GM04503 (cell line): ENCODE data around the gene TSHZ2.

Experiments used
- DNase-seq: peaks from one replicate; pipeline ENCODE4 v3.0.0-alpha.2; 2012; ENCODE audit warnings: low read depth

TSHZ2 gene

DNA sequence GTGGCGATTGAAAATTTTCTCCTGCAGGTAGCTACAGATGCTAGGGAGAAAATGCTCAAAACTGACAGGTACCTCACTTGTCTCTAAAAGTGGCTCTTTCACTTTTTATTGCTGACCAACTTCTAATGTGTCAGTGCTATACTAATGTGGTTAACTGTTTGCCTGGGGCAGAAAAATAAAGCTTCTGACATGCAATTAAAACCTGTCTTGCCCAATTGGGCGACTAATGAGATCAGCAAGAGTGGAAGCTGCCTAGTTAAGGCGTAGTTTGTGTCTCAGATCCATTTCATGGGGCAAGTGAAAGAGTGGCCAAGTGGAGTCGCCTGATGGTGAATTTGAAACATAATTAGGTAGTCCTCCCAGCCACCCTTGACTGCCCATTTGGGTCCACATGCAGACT lies 193.3 kb downstream of the TSHZ2 start:
- DNase-seq: no peak

DNA sequence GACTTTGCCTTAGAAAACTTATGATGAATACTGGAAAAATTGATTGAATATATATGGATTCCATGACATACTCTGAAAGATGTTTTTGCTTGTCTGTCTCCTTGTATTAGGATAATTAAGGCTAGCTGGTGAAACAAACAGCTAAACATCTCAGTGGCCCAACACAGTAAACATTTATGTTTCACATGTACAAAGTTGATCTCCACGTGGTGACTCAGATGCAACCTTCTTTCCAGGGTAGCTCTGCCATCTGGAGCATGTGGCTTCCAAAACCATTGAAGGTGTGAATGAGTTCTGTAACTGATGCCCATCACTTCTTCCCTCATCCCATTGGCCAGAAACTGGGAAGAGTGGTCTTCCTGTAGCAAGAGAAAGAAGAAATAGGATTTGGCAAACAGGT lies 196.3 kb downstream of the TSHZ2 start:
- no peak for DNase-seq

DNA sequence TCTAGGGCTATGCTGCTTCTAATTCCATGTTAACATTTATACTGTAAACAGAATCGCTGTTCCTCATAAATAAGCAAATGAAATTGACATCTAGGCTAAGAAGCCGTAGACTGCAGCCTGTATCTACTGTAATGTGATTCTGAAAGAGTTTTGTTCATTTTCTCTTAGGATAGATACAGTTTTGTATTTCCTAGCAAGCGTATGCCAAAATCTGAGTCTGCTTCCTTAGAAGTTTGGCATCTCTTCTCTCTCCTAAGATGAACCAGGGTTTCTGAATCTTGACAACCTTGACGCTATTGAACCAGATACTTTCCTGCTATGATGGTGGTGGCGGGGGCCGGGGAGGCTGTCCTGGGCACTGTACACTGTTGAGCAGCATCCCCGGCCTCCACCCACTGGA lies 198.0 kb downstream of the TSHZ2 start:
- DNase-seq: no peak

DNA sequence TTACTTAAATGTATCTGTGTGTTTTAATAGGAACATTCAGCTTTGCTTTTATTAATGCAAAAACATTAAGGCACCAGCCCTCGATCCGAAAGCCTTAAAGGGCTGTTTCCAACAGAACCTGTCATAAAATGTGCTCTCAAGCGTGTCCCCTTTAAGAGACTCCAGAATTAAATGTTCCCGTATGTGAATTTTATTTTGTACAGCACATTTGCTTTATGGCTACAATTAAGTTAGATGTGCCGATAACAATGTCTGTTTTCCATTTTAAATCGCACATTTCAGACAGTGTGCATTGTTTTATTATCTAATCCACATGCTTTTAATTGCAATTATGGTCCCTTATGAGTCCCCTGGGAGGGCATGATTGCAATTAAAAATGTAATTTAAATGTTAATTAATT lies 198.9 kb downstream of the TSHZ2 start:
- no peak for DNase-seq

DNA sequence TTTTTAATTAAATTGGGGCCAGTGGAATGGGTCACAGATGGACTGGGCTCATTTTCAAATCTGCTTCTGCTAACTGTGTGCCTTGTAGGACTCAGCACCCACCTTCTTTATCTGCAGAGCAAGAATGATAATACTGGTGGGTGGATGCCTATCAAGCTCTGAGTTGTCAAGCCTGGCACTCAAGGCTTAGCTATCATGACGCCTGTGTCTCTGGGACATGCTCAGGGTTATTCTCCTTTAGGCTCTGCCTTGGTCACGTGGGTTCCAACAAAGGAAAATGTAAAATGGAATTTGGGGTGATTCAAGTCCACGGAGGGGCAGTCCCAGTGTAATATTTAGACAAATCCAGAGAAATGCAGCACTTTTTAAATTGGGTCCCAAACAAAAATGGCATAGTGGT lies 202.3 kb downstream of the TSHZ2 start:
- DNase-seq: no peak

DNA sequence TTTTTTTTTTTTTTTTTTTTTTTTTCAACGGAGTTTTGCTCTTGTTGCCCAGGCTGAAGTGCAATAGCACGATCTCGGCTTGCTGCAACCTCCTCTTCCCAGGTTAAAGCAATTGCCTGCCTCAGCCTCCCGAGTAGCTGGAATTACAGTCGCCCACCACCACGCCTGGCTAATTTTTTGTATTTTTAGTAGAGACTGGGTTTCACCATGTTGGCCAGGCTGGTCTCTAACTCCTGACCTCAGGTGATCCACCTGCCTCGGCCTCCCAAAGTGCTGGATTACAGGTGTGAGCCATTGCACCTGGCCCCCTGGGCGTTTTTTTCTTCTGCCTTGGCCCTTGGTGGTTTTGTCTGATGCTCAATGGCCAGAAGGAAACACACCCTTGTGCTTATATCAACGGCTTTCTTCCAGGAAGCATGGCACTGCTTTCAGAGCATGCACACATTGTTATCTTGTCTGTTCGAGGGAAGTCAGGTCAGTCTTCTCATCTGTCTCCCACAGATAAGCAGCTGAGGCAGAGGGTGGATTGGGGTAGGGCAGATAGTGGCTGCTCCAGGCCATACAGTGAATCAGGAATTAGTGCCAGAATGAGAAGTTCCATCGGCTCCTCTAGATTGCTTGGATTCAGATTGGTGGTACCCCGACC lies 203.1 kb downstream of the TSHZ2 start:
- DNase-seq: no peak

DNA sequence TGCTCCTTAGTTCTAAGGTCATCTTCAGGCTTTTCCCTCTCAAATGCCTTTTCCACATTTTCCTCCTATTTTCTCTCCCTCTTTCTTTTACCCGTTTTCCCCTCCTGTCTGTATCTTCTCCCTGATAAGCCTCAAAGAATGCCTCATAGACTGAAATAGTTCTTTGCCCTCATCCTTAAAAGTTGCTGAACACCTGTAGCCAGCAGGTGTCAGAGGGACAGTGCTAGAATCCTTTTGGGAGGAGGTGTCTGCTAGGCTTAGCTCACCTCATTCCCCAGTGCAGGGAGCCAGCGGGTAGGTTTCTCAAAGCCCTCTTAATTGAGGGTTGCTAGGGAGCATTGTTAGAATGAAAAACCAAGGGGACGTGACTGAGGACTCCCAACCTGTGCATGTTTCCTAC lies 204.0 kb downstream of the TSHZ2 start:
- DNase-seq: no peak

DNA sequence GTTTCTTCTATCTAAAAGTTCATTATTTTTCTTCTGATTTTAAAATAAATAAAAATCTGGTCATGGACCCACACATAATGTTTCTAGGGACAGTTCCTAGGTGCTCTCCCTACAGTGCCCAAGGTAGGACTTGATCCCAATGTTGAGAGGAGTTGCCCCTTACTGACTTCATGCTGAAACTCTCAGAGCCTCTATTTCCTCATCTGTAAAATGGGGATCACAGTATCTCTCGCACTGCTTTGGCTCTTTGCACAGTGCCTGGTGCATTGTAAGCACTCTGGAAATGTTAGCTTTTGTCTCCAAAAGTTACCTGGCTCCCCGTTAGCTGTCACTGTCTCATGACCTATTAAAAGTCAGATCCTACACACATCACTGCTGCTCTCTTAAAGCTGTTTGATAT lies 205.5 kb downstream of the TSHZ2 start:
- no peak for DNase-seq

DNA sequence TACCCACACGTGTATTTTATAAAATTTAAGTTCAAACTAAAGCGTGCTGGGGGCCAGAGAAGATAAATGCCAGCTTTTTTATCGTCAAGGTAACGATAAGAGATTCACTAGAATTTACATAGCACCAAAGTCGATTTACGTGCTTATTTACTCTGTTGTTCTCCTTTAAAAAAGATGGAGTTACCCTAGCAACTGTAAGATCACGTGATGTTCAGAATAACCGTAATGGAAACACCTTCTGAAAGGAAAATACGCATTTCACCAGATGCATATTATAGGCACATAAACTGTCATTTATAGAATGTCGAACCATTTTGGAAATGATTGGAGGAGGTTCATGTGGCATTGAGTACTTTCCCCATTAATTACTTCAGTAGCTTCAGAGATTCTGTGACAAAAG lies 207.6 kb downstream of the TSHZ2 start:
- DNase-seq: no peak

DNA sequence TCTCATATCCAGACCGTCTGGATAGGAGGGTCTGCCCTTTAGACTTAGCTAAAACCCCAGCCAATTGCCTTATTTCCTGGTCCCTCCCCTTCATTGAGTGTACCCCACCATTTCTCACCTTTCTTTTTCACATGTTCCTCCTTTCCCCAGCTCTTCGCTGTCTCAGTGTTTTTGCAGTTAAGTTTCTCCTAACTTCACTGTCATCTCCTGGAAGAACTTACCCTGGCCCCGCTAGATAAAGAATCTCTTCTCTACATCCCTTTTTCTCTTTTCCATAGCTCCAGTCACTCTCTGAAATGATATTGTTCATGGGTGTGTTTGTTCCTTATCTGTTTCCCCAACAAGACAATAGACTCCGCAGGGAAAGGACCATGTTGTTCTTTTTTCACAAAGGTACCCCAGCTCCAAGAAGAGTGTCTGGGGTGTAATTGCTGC lies 208.8 kb downstream of the TSHZ2 start:
- DNase-seq: no peak

DNA sequence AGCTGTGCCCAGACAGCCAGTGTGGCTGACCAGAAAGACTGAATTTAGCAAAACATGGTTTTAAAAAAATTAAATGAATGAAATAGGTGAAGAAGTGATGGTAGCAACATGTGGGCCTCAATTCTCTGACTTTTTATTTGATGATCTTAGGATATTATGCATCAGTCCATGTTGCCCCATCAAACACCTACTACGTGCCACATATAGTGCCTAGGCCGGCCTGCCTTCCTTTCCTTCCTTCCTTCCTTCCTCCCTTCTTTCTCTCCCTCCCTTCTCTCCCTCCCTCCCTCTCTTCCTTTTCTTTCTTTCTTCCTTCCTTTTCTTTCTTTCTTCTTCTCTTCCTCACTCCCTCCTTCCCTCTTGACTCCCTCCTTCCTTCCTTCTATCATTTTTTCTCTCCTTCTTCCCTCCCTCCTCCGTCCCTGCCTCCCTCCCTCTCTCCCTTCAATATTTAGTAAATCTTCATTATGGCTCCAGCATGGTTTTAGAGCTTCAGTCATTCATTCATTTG lies 209.8 kb downstream of the TSHZ2 start:
- DNase-seq: no peak

DNA sequence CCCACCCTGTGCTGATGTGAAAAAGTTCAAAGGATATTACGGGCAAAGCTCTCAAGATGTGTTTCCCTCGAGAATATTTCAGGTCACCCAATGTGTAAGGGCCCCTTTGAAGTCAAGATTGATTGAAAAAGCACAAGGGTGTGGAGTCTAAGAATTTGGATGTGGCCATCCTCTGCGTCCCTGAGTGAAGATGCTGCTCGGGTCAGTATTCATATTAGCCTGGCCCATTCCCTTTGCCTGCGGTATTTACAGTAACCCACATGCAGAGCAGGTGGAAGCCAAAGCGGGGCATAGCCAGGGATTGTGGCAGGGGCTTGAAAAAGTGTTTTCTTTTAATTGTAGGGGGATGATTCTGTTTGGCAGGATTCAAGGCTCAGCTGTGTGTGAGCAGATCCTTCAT lies 211.0 kb downstream of the TSHZ2 start:
- DNase-seq: no peak

DNA sequence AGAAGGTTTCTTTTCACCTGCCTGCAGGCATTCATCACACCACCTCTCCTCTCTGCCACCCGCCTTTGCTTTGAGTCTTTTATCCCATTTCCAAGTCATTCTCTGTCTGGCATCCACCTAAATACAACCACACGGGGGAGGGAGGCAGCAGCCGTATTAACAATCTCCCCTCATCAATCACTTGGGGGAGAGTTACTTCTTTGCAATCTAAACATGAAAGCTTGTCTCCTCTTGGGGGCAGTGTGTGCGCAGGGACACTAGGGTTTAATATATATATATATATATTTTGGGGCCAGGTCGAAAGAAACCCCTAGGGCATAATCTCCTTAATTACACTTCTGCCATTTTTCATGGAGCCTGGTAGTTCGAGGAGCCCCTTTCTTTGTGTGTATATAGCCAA lies 214.5 kb downstream of the TSHZ2 start:
- no peak for DNase-seq

DNA sequence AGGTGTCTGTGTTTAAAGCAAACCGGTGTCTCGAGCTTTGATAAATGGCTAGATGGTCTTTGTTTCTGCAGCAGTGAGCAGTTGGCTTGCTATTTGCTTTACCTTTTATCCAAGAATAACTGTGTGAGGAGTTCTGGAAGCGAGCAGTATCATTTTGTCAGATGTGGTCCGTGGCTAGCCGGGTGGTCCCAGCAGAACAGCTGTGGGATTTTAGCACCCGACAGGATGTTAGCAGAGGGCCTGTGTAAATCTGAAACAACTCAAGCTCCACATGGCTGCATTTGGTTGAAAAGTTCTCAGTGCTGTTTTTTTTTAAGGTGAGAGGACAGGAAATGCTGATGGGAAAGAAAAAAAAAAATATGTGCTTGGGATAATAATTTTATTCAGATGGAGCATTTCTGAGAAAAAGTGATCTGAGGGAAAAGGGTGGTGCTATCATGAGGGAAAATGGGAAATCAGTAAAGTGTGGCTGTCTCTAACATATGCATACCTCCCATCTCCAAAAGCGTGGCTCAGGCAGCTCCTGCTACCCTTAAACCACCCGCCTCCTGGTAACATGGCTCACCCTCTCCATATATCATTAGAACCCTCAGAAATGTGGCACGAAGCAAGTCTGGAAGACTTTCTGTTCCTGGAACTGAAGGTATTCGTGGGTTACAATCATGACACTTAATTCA lies 215.4 kb downstream of the TSHZ2 start:
- no peak for DNase-seq

DNA sequence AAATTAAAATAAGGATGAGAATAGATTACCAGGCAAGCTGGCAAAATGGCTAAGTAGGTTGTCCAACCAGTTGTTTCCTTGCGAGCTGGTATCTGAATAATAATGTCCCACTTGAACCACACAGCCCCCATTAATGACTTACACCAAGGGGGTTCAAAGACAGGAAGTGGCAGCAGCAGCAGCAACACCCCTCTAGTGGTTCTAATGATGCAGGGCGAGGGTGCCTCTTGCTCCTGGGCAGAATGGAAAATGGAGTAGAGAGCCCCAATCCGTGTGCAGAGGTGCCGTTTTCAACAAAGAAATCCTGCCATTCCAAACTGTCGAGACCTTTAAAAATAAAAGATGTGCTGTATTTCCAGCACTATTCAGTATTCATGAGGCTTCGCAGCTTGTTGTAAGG lies 218.1 kb downstream of the TSHZ2 start:
- DNase-seq: no peak

DNA sequence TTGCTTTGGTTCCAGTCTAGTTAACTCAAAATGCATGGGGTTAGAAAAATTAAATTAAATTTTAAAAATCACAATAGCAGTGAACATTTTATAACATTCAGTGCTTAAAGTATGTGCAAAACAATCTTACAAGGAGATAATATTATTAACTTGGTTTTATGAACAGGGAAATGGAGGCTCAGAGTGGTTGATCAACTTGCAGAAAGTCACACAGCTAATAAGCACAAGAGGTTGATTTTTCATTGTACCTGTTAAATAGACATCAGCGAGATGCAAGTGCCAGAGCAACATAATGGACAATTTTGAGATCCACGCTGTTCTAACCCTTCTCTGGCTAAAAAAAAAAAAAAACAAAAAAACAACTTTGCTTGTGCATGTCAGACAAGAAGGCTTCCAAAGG lies 219.8 kb downstream of the TSHZ2 start:
- no peak for DNase-seq

DNA sequence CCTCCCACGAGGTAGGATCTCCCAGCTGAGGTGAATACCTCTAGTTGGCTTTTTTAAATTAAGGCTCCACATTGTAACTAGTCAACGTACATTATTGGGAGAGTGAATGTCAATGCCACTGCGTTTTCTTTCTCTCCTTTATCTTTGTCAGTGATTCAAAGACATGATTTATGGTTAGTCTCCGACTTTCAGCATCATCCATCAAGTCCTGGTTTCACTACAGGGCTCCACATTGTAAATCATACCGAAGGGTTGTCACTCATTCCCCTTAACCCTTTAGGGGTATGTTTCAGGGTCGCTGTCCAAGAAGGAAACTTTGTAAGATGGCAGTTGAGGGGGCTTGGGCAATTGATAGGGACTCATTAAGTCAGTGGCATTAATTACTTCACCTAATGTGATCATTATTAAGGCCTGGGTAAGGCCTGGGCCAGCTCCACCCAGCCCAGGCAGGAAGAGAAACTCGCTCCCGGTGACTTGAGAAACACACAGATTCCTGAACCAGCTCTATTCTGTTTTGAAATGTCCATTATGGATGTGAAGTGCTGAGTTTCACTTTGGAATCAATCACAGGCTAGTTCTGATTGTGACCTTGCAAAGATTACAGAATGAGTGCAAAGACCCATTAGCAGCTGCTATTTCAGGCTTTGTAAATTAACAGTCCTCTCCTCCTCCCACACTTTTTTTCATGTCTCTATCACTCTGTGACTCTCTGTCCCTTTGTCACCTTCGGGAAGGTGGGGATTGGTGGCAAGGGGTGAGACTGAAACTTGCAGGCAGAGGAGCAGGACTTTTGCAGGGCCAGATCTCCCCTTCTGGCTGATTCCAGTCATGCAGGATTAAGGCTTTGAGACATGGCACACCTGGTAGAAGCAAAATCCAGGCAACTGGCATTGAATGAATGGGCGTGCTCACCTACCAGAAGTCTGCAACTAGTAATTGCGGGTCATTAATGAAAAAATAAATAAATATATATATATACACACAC lies 222.4 kb downstream of the TSHZ2 start:
- DNase-seq: no peak

DNA sequence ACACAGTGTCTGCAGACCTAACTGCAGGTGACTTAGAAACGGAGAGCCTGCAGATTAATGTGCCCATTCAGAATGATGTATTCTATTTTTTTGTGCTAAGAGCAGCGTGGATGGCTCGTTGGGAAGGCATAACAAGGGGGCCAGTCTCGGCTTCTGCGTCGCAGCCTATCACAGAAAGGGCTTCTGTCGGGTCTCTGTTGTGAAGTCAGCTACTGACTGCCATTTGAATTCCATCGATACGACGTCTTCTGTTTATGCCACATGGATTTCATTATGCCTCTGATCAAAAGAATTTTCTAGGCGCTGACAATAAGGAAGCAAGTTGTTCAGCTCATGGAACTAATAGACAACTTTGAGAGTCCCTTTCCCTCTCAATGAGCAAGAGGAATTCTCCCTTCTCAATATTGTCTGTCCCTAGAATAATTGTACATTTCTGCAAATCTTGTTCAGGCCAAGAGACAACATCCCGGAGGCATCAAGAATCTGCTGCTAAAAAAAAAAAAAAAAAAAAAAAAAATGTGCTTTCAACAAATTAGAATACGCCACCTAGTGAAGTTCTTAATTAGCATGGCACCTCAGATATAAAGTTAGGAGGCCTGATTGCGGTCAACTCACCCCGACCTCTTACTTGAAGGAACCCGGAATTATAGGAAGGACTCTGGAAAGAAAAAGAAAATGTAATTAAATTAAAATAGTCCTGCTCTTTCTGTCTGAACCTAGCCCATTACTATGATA lies 223.9 kb downstream of the TSHZ2 start:
- DNase-seq: no peak

DNA sequence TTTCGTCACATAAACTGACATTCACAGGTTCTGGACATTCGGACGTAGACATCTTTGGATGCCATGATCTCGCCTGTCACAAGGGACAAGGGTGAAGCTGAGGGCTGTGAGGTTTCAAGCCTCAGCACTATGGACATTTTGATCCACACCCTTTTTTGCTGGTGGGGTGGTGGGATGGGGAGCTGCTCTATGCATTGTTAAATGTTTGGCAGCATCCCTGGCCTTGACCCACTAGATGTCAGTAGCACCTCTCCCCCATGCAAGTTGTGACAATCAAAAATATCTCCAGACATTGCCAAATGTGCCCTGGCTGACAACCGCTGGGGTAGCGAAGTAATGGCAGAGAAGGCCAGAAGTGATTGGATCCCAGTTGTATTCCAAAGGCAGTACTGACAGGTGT lies 229.4 kb downstream of the TSHZ2 start:
- no peak for DNase-seq

DNA sequence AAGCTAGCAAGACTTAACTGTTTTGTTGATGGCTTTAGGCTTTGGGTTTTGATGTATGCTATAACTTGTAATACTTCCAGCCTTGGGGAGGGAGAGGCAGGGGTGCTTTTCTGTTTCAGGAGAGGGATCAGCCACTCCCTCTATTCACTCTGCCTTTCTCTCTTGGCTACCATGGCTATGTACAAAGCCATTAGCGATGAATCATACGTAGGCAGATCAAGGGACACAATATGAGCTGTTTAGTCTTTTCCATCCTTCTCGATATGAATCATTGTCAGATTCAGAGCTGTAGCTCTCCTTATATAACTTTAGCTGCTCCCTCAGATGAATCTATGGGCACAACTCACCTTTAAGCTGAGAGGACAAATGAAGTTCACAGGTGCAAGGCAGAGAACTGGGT lies 230.6 kb downstream of the TSHZ2 start:
- DNase-seq: no peak

DNA sequence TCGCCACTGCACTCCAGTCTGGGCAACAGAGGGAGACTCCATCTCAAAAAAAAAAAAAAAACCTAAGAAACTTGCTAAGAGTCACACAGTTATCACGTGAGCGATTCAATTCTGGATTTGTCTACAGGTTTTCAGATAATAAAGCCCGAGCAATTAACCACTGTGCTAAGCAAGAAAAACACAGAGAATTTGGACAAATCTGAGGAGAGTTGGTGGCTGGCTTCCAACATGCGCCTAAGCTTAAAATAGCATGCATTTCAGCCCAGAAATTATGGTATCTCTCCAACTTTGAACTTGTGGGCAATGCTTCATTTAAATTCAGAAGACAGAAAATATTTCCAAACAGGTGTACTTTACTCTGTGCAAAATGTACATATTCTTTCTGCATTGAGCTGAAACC lies 232.9 kb downstream of the TSHZ2 start:
- no peak for DNase-seq
